Osteocyte (in vitro differentiated cells): ENCODE data around the gene SPATA9. TPM values are rescaled to one million over a fixed set of nuclear protein-coding genes. Genes with fewer than 3 reads are reported as not detected.

Experiments
- DNase-seq: peaks from one replicate; pipeline ENCODE4 v3.0.0; 2021; ENCODE audit warnings: mixed read lengths; ENCODE audit not compliant: unreplicated experiment; ENCODE audit errors: extremely low spot score
- H3K27ac Mint-ChIP-seq: one replicate; pipeline ENCODE4 v1.8.0; 2021; ENCODE audit warnings: mild to moderate bottlenecking, mixed read lengths; ENCODE audit not compliant: unreplicated experiment
- H3K27me3 Mint-ChIP-seq: one replicate; pipeline ENCODE4 v1.8.0; 2021; ENCODE audit warnings: mixed read lengths; ENCODE audit not compliant: unreplicated experiment
- H3K36me3 Mint-ChIP-seq: one replicate; pipeline ENCODE4 v1.8.0; 2021; ENCODE audit warnings: mixed read lengths; ENCODE audit not compliant: unreplicated experiment
- H3K4me1 Mint-ChIP-seq: one replicate; pipeline ENCODE4 v1.8.0; 2021; ENCODE audit warnings: mixed read lengths; ENCODE audit not compliant: unreplicated experiment
- H3K4me3 Mint-ChIP-seq: one replicate; pipeline ENCODE4 v1.8.0; 2021; ENCODE audit warnings: mild to moderate bottlenecking, moderate library complexity, mixed read lengths; ENCODE audit not compliant: unreplicated experiment
- H3K9me3 Mint-ChIP-seq: one replicate; pipeline ENCODE4 v1.8.0; 2021; ENCODE audit warnings: mixed read lengths; ENCODE audit not compliant: unreplicated experiment
- CTCF ChIP-seq: fragments of 200-600 bp; sonication (generic); IDR thresholded peaks from 2 replicates; pipeline ENCODE4 v1.5.0; 2021; ENCODE audit warnings: antibody characterized with exemption, mild to moderate bottlenecking, moderate library complexity
- total RNA-seq: library from RNA; stranded (reverse); gene quantifications from 2 replicates; pipeline ENCODE4 v1.2.1, GENCODE V29; 2021

Gene SPATA9
- total RNA-seq, 1 donor from 2014 or later, result 3.0 TPM

DNA sequence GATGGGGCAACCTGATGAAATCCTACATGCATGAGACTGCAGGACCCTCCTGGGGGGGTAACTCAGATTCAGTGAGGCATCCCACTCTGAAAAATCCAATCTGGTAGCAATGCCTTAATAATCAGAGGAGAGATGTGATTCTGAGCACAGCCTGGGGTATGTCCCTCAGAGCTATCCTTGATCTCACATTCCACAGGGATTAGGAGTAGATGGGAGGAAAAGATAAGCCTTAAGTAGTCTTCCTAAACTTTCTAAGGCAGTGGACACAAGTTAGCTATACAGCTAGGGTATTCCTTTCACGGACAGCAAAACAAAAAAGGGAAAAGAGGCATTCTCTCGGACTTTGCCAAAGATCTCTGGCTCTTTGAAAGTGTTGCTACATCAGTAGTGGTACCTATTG, 3.9 kb upstream of the SPATA9 start:
- no peaks in the 10 kb centered on the region for H3K27me3 Mint-ChIP-seq
- DNase-seq, result no peak
- H3K9me3 Mint-ChIP-seq, result peaks cover 5% of the 10 kb centered on the region
- no peaks in the 10 kb centered on the region for H3K4me1 Mint-ChIP-seq
- no peak overlapping the region for H3K4me3 Mint-ChIP-seq
- TF ChIP-seq CTCF, result no peak
- peaks cover 10% of the 10 kb centered on the region for H3K36me3 Mint-ChIP-seq
- no peak overlapping the region for H3K27ac Mint-ChIP-seq

DNA sequence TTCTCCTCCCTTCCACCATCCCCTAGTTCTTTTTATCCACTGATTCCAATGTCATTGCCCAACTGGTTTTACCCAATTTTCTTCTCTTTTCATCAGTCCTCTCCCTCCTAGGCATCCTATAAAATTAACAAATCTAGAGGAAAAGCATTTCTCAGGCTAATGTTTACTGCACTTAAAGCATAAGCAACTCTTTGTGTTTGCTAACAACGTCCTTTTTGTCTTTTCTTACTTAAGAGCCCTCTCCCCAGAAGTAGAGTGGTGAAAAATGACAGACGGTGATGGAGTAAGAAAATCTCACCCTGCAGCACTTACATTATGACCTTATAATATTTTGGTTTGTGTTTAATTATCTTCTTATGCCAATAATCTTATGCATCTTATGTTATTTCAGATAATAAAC, 1.6 kb upstream of the SPATA9 start:
- H3K4me3 Mint-ChIP-seq, result no peak overlapping the region
- H3K27ac Mint-ChIP-seq, result no peak overlapping the region
- no peaks in the 10 kb centered on the region for H3K27me3 Mint-ChIP-seq
- DNase-seq, result no peak
- H3K9me3 Mint-ChIP-seq, result no peaks in the 10 kb centered on the region
- TF ChIP-seq CTCF, result no peak
- no peaks in the 10 kb centered on the region for H3K4me1 Mint-ChIP-seq
- peaks cover 12% of the 10 kb centered on the region for H3K36me3 Mint-ChIP-seq

DNA sequence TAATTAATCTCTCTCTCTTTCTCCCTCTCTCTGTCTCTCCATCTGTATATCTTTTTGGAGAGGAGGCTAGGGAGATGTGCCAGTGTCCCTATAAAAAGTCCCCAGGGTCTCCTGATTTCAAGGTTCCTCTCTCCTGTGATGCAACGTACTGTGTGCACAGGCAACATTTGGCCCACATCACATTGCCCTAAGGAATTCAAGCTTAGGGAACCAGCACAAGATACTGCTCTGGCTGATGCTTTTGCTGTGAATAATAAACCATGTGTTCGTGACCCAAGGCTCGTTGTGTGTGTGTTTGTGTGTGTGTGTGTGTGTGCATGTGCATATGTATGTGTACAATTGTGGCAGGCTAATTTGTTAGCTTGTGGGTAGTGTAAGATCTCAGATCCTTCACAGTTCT, 9.7 kb downstream of the SPATA9 start:
- no peak overlapping the region for H3K4me3 Mint-ChIP-seq
- H3K36me3 Mint-ChIP-seq, result no peaks in the 10 kb centered on the region
- no peak for DNase-seq
- peaks cover 50% of the 10 kb centered on the region for H3K4me1 Mint-ChIP-seq
- TF ChIP-seq CTCF, result no peak
- H3K27ac Mint-ChIP-seq, result peak overlapping the region; percentile 56
- no peaks in the 10 kb centered on the region for H3K9me3 Mint-ChIP-seq
- no peaks in the 10 kb centered on the region for H3K27me3 Mint-ChIP-seq

DNA sequence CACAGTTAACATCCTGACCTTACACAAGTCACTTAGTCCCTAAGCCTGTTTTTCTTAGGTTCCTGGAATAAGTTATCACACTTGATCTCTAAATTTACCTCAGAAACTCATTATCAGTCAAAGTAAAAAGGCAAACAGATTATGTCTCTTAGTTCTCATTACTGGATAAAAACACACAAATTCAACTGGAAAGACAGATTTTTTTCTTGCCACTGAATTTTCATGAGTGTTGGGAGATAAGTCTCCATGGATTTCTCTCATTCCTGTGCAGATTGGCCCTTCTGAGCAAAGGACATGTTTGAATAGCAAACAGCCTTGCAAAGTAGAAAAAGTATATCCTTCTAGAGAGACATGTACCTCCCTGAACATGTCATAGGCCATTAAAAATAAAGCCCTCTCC, 10.2 kb downstream of the SPATA9 start:
- peaks cover 54% of the 10 kb centered on the region for H3K4me1 Mint-ChIP-seq
- no peak for DNase-seq
- H3K36me3 Mint-ChIP-seq, result no peaks in the 10 kb centered on the region
- no peak overlapping the region for H3K4me3 Mint-ChIP-seq
- TF ChIP-seq CTCF, result no peak
- H3K9me3 Mint-ChIP-seq, result no peaks in the 10 kb centered on the region
- peak overlapping the region; percentile 50 for H3K27ac Mint-ChIP-seq
- H3K27me3 Mint-ChIP-seq, result no peaks in the 10 kb centered on the region

DNA sequence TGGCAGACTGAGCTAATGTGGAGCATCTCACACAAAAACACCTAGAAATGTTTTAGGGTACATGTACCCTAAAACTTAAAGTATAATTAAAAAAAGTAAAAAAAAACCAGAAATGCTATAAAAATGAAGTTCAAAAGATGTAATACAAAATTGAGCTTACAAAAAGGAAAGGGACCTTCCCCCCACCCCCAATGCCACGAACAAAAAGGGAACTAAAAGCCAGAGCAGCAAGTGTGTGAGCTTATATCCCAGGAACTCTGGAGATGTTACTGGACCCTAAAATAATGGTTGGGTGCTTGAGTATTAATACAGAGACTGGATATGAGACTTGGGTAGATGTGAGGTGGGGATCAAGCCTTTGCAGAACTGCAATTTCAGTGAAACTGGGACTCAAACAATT, 11.0 kb downstream of the SPATA9 start:
- Mint-ChIP-seq H3K4me1 (peaks cover 56% of the 10 kb centered on the region), H3K27ac (no peak overlapping the region), H3K36me3 (no peaks in the 10 kb centered on the region), H3K4me3 (no peak overlapping the region), H3K9me3 (no peaks in the 10 kb centered on the region), H3K27me3 (no peaks in the 10 kb centered on the region)
- TF ChIP-seq CTCF, result no peak
- DNase-seq, result no peak
